Measurements from ENCODE around the gene KAT6B. TPM values are rescaled to one million over a fixed set of nuclear protein-coding genes. Genes with fewer than 3 reads are reported as not detected.

Gene KAT6B
- total RNA-seq, 1 donor from 2014 or later = 155 TPM

- no peak overlapping the region for H3K4me3 Mint-ChIP-seq
- H3K4me1 Mint-ChIP-seq = peaks cover 65% of the 10 kb centered on the region
- H3K27me3 Mint-ChIP-seq (ENCODE audit: low read depth) = no peaks in the 10 kb centered on the region
- no peak for DNase-seq (ENCODE audit: low spot score in 2 of 2, unreplicated experiment in 2 of 2)
- H3K9me3 Mint-ChIP-seq = peaks cover 7% of the 10 kb centered on the region
- H3K36me3 Mint-ChIP-seq = peaks cover 13% of the 10 kb centered on the region
- TF ChIP-seq CTCF (IDR thresholded peaks at IDR 0.05; ENCODE audit: unreplicated experiment) = no peak
- peak overlapping the region; percentile 82 for H3K27ac Mint-ChIP-seq
These were observed 97.2 kb downstream of the KAT6B start for GRCh38 chr10:74923556-74923955.

GRCh38 chr10:74924251-74924963 is 98.0 kb downstream of the KAT6B start:
- H3K4me3 Mint-ChIP-seq = no peak overlapping the region
- H3K27me3 Mint-ChIP-seq (ENCODE audit: low read depth) = no peaks in the 10 kb centered on the region
- peaks cover 74% of the 10 kb centered on the region for H3K4me1 Mint-ChIP-seq
- H3K27ac Mint-ChIP-seq = peak overlapping the region; percentile 82
- no peak for DNase-seq (ENCODE audit: low spot score in 2 of 2, unreplicated experiment in 2 of 2)
- peaks cover 7% of the 10 kb centered on the region for H3K9me3 Mint-ChIP-seq
- no peak for TF ChIP-seq CTCF (IDR thresholded peaks at IDR 0.05; ENCODE audit: unreplicated experiment)
- H3K36me3 Mint-ChIP-seq = peaks cover 13% of the 10 kb centered on the region

- peaks cover 5% of the 10 kb centered on the region for H3K36me3 Mint-ChIP-seq
- TF ChIP-seq CTCF (IDR thresholded peaks at IDR 0.05; ENCODE audit: unreplicated experiment) = no peak
- no peaks in the 10 kb centered on the region for H3K27me3 Mint-ChIP-seq (ENCODE audit: low read depth)
- no peaks in the 10 kb centered on the region for H3K9me3 Mint-ChIP-seq
- DNase-seq (ENCODE audit: low spot score in 2 of 2, unreplicated experiment in 2 of 2) = no peak
- H3K4me3 Mint-ChIP-seq = peak overlapping the region; percentile 11
- H3K27ac Mint-ChIP-seq = peak overlapping the region; percentile 95
- H3K4me1 Mint-ChIP-seq = peaks cover 78% of the 10 kb centered on the region
These were observed 98.9 kb downstream of the KAT6B start for GRCh38 chr10:74925291-74925690.

GRCh38 chr10:74925708-74926107 is 99.3 kb downstream of the KAT6B start:
- Mint-ChIP-seq H3K4me3 (no peak overlapping the region), H3K9me3 (no peaks in the 10 kb centered on the region), H3K27me3 (ENCODE audit: low read depth) (no peaks in the 10 kb centered on the region), H3K27ac (peak overlapping the region; percentile 95), H3K36me3 (peaks cover under 1% of the 10 kb centered on the region), H3K4me1 (peaks cover 82% of the 10 kb centered on the region)
- no peak for TF ChIP-seq CTCF (IDR thresholded peaks at IDR 0.05; ENCODE audit: unreplicated experiment)
- DNase-seq (ENCODE audit: low spot score in 2 of 2, unreplicated experiment in 2 of 2) = no peak

GRCh38 chr10:74926791-74927585 is 100.6 kb downstream of the KAT6B start:
- H3K4me1 Mint-ChIP-seq = peaks cover 86% of the 10 kb centered on the region
- H3K4me3 Mint-ChIP-seq = no peak overlapping the region
- no peaks in the 10 kb centered on the region for H3K27me3 Mint-ChIP-seq (ENCODE audit: low read depth)
- no peak for TF ChIP-seq CTCF (IDR thresholded peaks at IDR 0.05; ENCODE audit: unreplicated experiment)
- H3K36me3 Mint-ChIP-seq = no peaks in the 10 kb centered on the region
- peak overlapping the region; percentile 95 for H3K27ac Mint-ChIP-seq
- no peaks in the 10 kb centered on the region for H3K9me3 Mint-ChIP-seq
- DNase-seq (ENCODE audit: low spot score in 2 of 2, unreplicated experiment in 2 of 2) = no peak
